HCT116 (cell line): Measurements from ENCODE around the gene SSX2IP. TPM values are rescaled to one million over a fixed set of nuclear protein-coding genes. Genes with fewer than 3 reads are reported as not detected.

Source experiments
- ATAC-seq: fragments of 200-7000 bp; cut with Tn5 transposase; 2 replicates; pipeline ENCODE4 v1.9.1; 2020; ENCODE audit warnings: mild to moderate bottlenecking, moderate library complexity
- BruUV-seq: library from RNA; stranded (reverse); fragments of 400-500 nt; replicated peaks from 2 replicates; lab custom pipeline; 2021; lab: Mats Ljungman, UMichigan
- CTCF ChIA-PET: fragments of 300-600 bp; sonication (Branson Sonifier 250); formaldehyde crosslinking; loops from one replicate; lab custom pipeline; 2021; ENCODE audit warnings: antibody characterized with exemption; lab: Charles Lee
- POLR2A ChIA-PET: fragments of 300-600, 350-600 bp; sonication (Branson Sonifier 250); formaldehyde crosslinking; loops from one replicate; lab custom pipeline; 2021; ENCODE audit warnings: antibody characterized with exemption; lab: Charles Lee
- RAD21 ChIA-PET, 2 experiments: fragments of 300-600 bp; sonication (Branson Sonifier 250); formaldehyde crosslinking; loops; one replicate each; lab custom pipeline; 2023; ENCODE audit warnings: low total read pairs in 2 of 2; ENCODE audit not compliant: uncharacterized antibody in 2 of 2, unreplicated experiment in 2 of 2, low non-redundant PET in 1 of 2; lab: Charles Lee
- DNase-seq: peaks from one replicate; pipeline ENCODE4 v3.0.0-alpha.2; 2010; ENCODE audit warnings: low read depth, low spot score
- H2AFZ ChIP-seq: fragments of 200-600 bp; shearing (Covaris generic), sonication (generic); 2 replicates; pipeline ENCODE4 v1.6.1; 2017; ENCODE audit warnings: low read depth, mixed run types, mixed read lengths, antibody characterized with exemption, low read length; ENCODE audit not compliant: poor library complexity, severe bottlenecking
- H3K27ac ChIP-seq: 2 replicates; pipeline ENCODE4 v1.5.1; 2012; ENCODE audit warnings: low read depth, low read length
- H3K27me3 ChIP-seq: fragments of 200-600 bp; sonication (generic); 2 replicates; pipeline ENCODE4 v1.6.1; 2016; ENCODE audit warnings: mixed run types, low read length, mixed read lengths; ENCODE audit not compliant: insufficient read depth
- H3K36me3 ChIP-seq, 2 experiments: fragments of 200-500 bp in 1 of 2; fragments of 200-600 bp in 1 of 2; sonication (Bioruptor generic) in 1 of 2; sonication (generic) in 1 of 2; 2 replicates each; pipeline versions ENCODE4 v1.5.1 to v1.6.1; 2014 to 2016; ENCODE audit warnings: low read length in 2 of 2, inconsistent platforms in 1 of 2, mixed read lengths in 1 of 2, mixed run types in 1 of 2; ENCODE audit not compliant: insufficient read depth in 2 of 2, control insufficient read depth in 1 of 2
- H3K4me1 ChIP-seq, 2 experiments: fragments of 200-600 bp in 1 of 2; sonication (generic) in 1 of 2; 2 replicates each; pipeline versions ENCODE4 v1.5.1 to v1.6.1; 2012 to 2017; ENCODE audit warnings: low read length in 2 of 2, inconsistent platforms in 1 of 2, mild to moderate bottlenecking in 1 of 2, mixed read lengths in 1 of 2, mixed run types in 1 of 2, moderate library complexity in 1 of 2; ENCODE audit not compliant: insufficient read depth in 2 of 2, control insufficient read depth in 1 of 2
- H3K4me2 ChIP-seq: fragments of 200-600 bp; sonication (generic); 2 replicates; pipeline ENCODE4 v1.6.1; 2017; ENCODE audit warnings: mixed run types, low read length, mixed read lengths
- H3K4me3 ChIP-seq, 2 experiments: fragments of 200-600 bp in 1 of 2; sonication (generic) in 1 of 2; replicated peaks in 1 of 2; 2 replicates each; pipeline ENCODE4 v1.5.1; 2011 to 2016; ENCODE audit warnings: low read length in 2 of 2, control low read depth in 1 of 2, low read depth in 1 of 2, mild to moderate bottlenecking in 1 of 2, mixed read lengths in 1 of 2, mixed run types in 1 of 2
- H3K79me2 ChIP-seq: fragments of 200-600 bp; sonication (generic); 2 replicates; pipeline ENCODE4 v1.6.1; 2017; ENCODE audit warnings: mild to moderate bottlenecking, mixed run types, low read length, moderate library complexity, mixed read lengths; ENCODE audit not compliant: insufficient read depth
- H3K9ac ChIP-seq: fragments of 200-600 bp; sonication (generic); 2 replicates; pipeline ENCODE4 v1.6.1; 2016; ENCODE audit warnings: low read length, mixed read lengths
- H3K9me2 ChIP-seq: fragments of 200-600 bp; sonication (generic), shearing (Covaris generic); 2 replicates; pipeline ENCODE4 v1.6.1; 2017; ENCODE audit warnings: mixed run types, mild to moderate bottlenecking, moderate library complexity; ENCODE audit not compliant: insufficient read depth
- H3K9me3 ChIP-seq, 2 experiments: fragments of 200-500 bp in 1 of 2; fragments of 200-600 bp in 1 of 2; sonication (Bioruptor generic) in 1 of 2; sonication (generic) in 1 of 2; 2 replicates each; pipeline ENCODE4 v1.6.1; 2014 to 2017; ENCODE audit warnings: low read length in 2 of 2, mixed read lengths in 2 of 2, inconsistent platforms in 1 of 2, low read depth in 1 of 2, mild to moderate bottlenecking in 1 of 2, mixed run types in 1 of 2, moderate library complexity in 1 of 2; ENCODE audit not compliant: control insufficient read depth in 1 of 2, insufficient read depth in 1 of 2
- H4K20me1 ChIP-seq: fragments of 200-600 bp; sonication (generic), shearing (Covaris generic); 2 replicates; pipeline ENCODE4 v1.6.1; 2017; ENCODE audit warnings: mixed run types, mild to moderate bottlenecking, moderate library complexity; ENCODE audit not compliant: insufficient read depth
- CBX3 ChIP-seq: IDR thresholded peaks from 2 replicates; pipeline ENCODE4 v1.6.1; 2012; ENCODE audit warnings: low read depth
- ELF1 ChIP-seq: IDR thresholded peaks from 2 replicates; pipeline ENCODE4 v1.6.1; 2012; ENCODE audit warnings: low read depth, borderline replicate concordance
- EZH2phosphoT487 ChIP-seq: fragments of 200-600 bp; IDR thresholded peaks from 2 replicates; pipeline ENCODE4 v1.6.1; 2018; ENCODE audit warnings: antibody characterized with exemption, borderline replicate concordance
- MAX ChIP-seq: IDR thresholded peaks from 2 replicates; pipeline ENCODE4 v1.6.1; 2012
- POLR2AphosphoS5 ChIP-seq: IDR thresholded peaks from 2 replicates; pipeline ENCODE4 v1.6.1; 2011; ENCODE audit warnings: mild to moderate bottlenecking, low read depth, low read length, moderate library complexity
- SP1 ChIP-seq: IDR thresholded peaks from 2 replicates; pipeline ENCODE4 v1.6.1; 2012; ENCODE audit warnings: low read depth
- SRF ChIP-seq: IDR thresholded peaks from 2 replicates; pipeline ENCODE4 v1.6.1; 2012; ENCODE audit warnings: low read depth
- ZBTB33 ChIP-seq: IDR thresholded peaks from 2 replicates; pipeline ENCODE4 v1.6.1; 2011; ENCODE audit warnings: mild to moderate bottlenecking, low read length, moderate library complexity; ENCODE audit not compliant: insufficient replicate concordance; ENCODE audit errors: extremely low read depth
- intact Hi-C: fragments of 100-400 bp; cut with micrococcal nuclease; formaldehyde crosslinking; loops from 2 replicates; pipeline ENCODE4 v1.10.0; 2022
- total RNA-seq: library from RNA; stranded (reverse); gene quantifications from one replicate; pipeline ENCODE4 v1.2.1, GENCODE V29; 2021; ENCODE audit not compliant: unreplicated experiment

The SSX2IP gene
- total RNA-seq, 1 experiment from 2014 or later, result 51.5 TPM

- ChIA-PET POLR2A (no interaction called here), RAD21 (no interaction called here), CTCF (no interaction called here)
- BruUV-seq, result no TSS peak
- Histone ChIP-seq H3K36me3 (no peaks in the 10 kb centered on the region), H3K9ac (no peak overlapping the region), H3K9me2 (no peaks in the 10 kb centered on the region), H3K4me2 (no peak overlapping the region), H3K4me1 (no peaks in the 10 kb centered on the region), H3K27ac (no peak overlapping the region), H3K4me3 (no peak overlapping the region), H2AFZ (no peak overlapping the region), H3K9me3 (peaks cover 4 to 19% of the 10 kb centered on the region in 2 experiments; a peak in 2 of 4 replicates)
- DNase-seq, result no peak
- intact Hi-C loops, result no loop called here
- TF ChIP-seq EZH2phosphoT487, result no peak
- no peak for TF ChIP-seq MAX
- TF ChIP-seq ELF1, result no peak
- no peak for TF ChIP-seq POLR2AphosphoS5
- TF ChIP-seq, all 23 proteins: peak for 0
- Histone ChIP-seq H3K27me3 (no peaks in the 10 kb centered on the region), H3K79me2 (no peaks in the 10 kb centered on the region), H4K20me1 (no peaks in the 10 kb centered on the region)
- ATAC-seq, result no peak
These were observed 79.2 kb downstream of the SSX2IP start for GRCh38 chr1:84611091-84611490.

GRCh38 chr1:84606977-84607376 lies 83.3 kb downstream of the SSX2IP start:
- no peaks in the 10 kb centered on the region for H3K9me2 ChIP-seq
- no TSS peak for BruUV-seq
- H2AFZ ChIP-seq, result no peak overlapping the region
- no peak for ATAC-seq
- H3K27me3 ChIP-seq, result no peaks in the 10 kb centered on the region
- no peak overlapping the region for H3K4me2 ChIP-seq
- POLR2A ChIA-PET, result no interaction called here
- TF ChIP-seq ZBTB33, result no peak
- 0 out of 2 replicates have a peak, but pooled peaks have one; percentile 16 for TF ChIP-seq CBX3
- no peak for TF ChIP-seq SP1
- TF ChIP-seq ELF1, result no peak
- no peak for TF ChIP-seq SRF
- CTCF ChIA-PET, result interaction anchor here (1.0 to 2.8 kb wide), 2 partner anchors 13 to 165 kb away, joined by 4 to 6 read pairs; no protein-coding TSS in a partner anchor
- H3K9me3 ChIP-seq, result peaks cover 9 to 11% of the 10 kb centered on the region in 2 experiments; a peak in 2 of 4 replicates
- no peak overlapping the region for H3K4me3 ChIP-seq
- no peak for DNase-seq
- H3K36me3 ChIP-seq, result no peaks in the 10 kb centered on the region
- H3K4me1 ChIP-seq, result peaks cover 23 to 34% of the 10 kb centered on the region in 2 experiments
- no peaks in the 10 kb centered on the region for H3K79me2 ChIP-seq
- RAD21 ChIA-PET, result interaction anchor here in 1 of 2 experiments (0.7 kb wide), 1 partner anchor 865 kb away, joined by 3 read pairs; no protein-coding TSS in a partner anchor
- H4K20me1 ChIP-seq, result no peaks in the 10 kb centered on the region
- H3K27ac ChIP-seq, result no peak overlapping the region
- intact Hi-C loops, result loop anchor here (10.0 kb wide), 2 partner anchors 102 to 328 kb away; partner anchors contain the start of genes GNG5 and SPATA1
- no peak overlapping the region for H3K9ac ChIP-seq
